ENCODE data around the gene ARID3A.

The ARID3A gene

GRCh38 chr19:931860-932647 lies 6.2 kb downstream of the ARID3A start:
- DNase-seq = no peak

GRCh38 chr19:932648-933552 lies 7.1 kb downstream of the ARID3A start:
- no peak for DNase-seq

- DNase-seq = no peak
Measured at GRCh38 chr19:933553-933882, 7.7 kb downstream of the ARID3A start.

- DNase-seq = no peak
Measured at GRCh38 chr19:934197-934840, 8.5 kb downstream of the ARID3A start.

- DNase-seq = peak in 1 of 2 donors; percentile 50
Measured at GRCh38 chr19:934865-935479, 9.1 kb downstream of the ARID3A start.

GRCh38 chr19:936175-936546 lies 10.3 kb downstream of the ARID3A start:
- no peak for DNase-seq

GRCh38 chr19:937259-937694 lies 11.4 kb downstream of the ARID3A start:
- DNase-seq = peak; percentile 39 to 69

- DNase-seq = no peak
Measured at GRCh38 chr19:938233-938923, 12.5 kb downstream of the ARID3A start.

GRCh38 chr19:939439-939838 lies 13.6 kb downstream of the ARID3A start:
- no peak for DNase-seq

GRCh38 chr19:939922-940321 lies 14.1 kb downstream of the ARID3A start:
- no peak for DNase-seq

GRCh38 chr19:940591-941291 lies 14.9 kb downstream of the ARID3A start:
- DNase-seq = peak; percentile 80 to 85

GRCh38 chr19:941292-942132 lies 15.7 kb downstream of the ARID3A start:
- no peak for DNase-seq

GRCh38 chr19:942133-942645 lies 16.4 kb downstream of the ARID3A start:
- DNase-seq = no peak

- DNase-seq = no peak
Measured at GRCh38 chr19:943551-944170, 17.8 kb downstream of the ARID3A start.

GRCh38 chr19:944171-944567 lies 18.3 kb downstream of the ARID3A start:
- DNase-seq = no peak

- DNase-seq = no peak
Measured at GRCh38 chr19:944663-945241, 18.9 kb downstream of the ARID3A start.

- DNase-seq = no peak
Measured at GRCh38 chr19:945401-946252, 19.8 kb downstream of the ARID3A start.

GRCh38 chr19:947090-947706 lies 21.4 kb downstream of the ARID3A start:
- no peak for DNase-seq

All from CD4-positive, alpha-beta T cell treated with Interleukin-1 beta for 1 hour (primary cell).